HCT116 (cell line): ENCODE data around the gene MRE11. TPM values are rescaled to one million over a fixed set of nuclear protein-coding genes. Genes with fewer than 3 reads are reported as not detected.

Source experiments
- ATAC-seq: fragments of 200-7000 bp; cut with Tn5 transposase; 2 replicates; pipeline ENCODE4 v1.9.1; 2020; ENCODE audit warnings: mild to moderate bottlenecking, moderate library complexity
- BruUV-seq: library from RNA; stranded (reverse); fragments of 400-500 nt; replicated peaks from 2 replicates; lab custom pipeline; 2021; lab: Mats Ljungman, UMichigan
- CTCF ChIA-PET: fragments of 300-600 bp; sonication (Branson Sonifier 250); formaldehyde crosslinking; loops from one replicate; lab custom pipeline; 2021; ENCODE audit warnings: antibody characterized with exemption; lab: Charles Lee
- POLR2A ChIA-PET: fragments of 300-600, 350-600 bp; sonication (Branson Sonifier 250); formaldehyde crosslinking; loops from one replicate; lab custom pipeline; 2021; ENCODE audit warnings: antibody characterized with exemption; lab: Charles Lee
- RAD21 ChIA-PET, 2 experiments: fragments of 300-600 bp; sonication (Branson Sonifier 250); formaldehyde crosslinking; loops; one replicate each; lab custom pipeline; 2023; ENCODE audit warnings: low total read pairs in 2 of 2; ENCODE audit not compliant: uncharacterized antibody in 2 of 2, unreplicated experiment in 2 of 2, low non-redundant PET in 1 of 2; lab: Charles Lee
- DNase-seq: peaks from one replicate; pipeline ENCODE4 v3.0.0-alpha.2; 2010; ENCODE audit warnings: low read depth, low spot score
- H2AFZ ChIP-seq: fragments of 200-600 bp; shearing (Covaris generic), sonication (generic); 2 replicates; pipeline ENCODE4 v1.6.1; 2017; ENCODE audit warnings: low read depth, mixed run types, mixed read lengths, antibody characterized with exemption, low read length; ENCODE audit not compliant: poor library complexity, severe bottlenecking
- H3K27ac ChIP-seq: 2 replicates; pipeline ENCODE4 v1.5.1; 2012; ENCODE audit warnings: low read depth, low read length
- H3K27me3 ChIP-seq: fragments of 200-600 bp; sonication (generic); 2 replicates; pipeline ENCODE4 v1.6.1; 2016; ENCODE audit warnings: mixed run types, low read length, mixed read lengths; ENCODE audit not compliant: insufficient read depth
- H3K36me3 ChIP-seq, 2 experiments: fragments of 200-500 bp in 1 of 2; fragments of 200-600 bp in 1 of 2; sonication (Bioruptor generic) in 1 of 2; sonication (generic) in 1 of 2; 2 replicates each; pipeline versions ENCODE4 v1.5.1 to v1.6.1; 2014 to 2016; ENCODE audit warnings: low read length in 2 of 2, inconsistent platforms in 1 of 2, mixed read lengths in 1 of 2, mixed run types in 1 of 2; ENCODE audit not compliant: insufficient read depth in 2 of 2, control insufficient read depth in 1 of 2
- H3K4me1 ChIP-seq, 2 experiments: fragments of 200-600 bp in 1 of 2; sonication (generic) in 1 of 2; 2 replicates each; pipeline versions ENCODE4 v1.5.1 to v1.6.1; 2012 to 2017; ENCODE audit warnings: low read length in 2 of 2, inconsistent platforms in 1 of 2, mild to moderate bottlenecking in 1 of 2, mixed read lengths in 1 of 2, mixed run types in 1 of 2, moderate library complexity in 1 of 2; ENCODE audit not compliant: insufficient read depth in 2 of 2, control insufficient read depth in 1 of 2
- H3K4me2 ChIP-seq: fragments of 200-600 bp; sonication (generic); 2 replicates; pipeline ENCODE4 v1.6.1; 2017; ENCODE audit warnings: mixed run types, low read length, mixed read lengths
- H3K4me3 ChIP-seq, 2 experiments: fragments of 200-600 bp in 1 of 2; sonication (generic) in 1 of 2; replicated peaks in 1 of 2; 2 replicates each; pipeline ENCODE4 v1.5.1; 2011 to 2016; ENCODE audit warnings: low read length in 2 of 2, control low read depth in 1 of 2, low read depth in 1 of 2, mild to moderate bottlenecking in 1 of 2, mixed read lengths in 1 of 2, mixed run types in 1 of 2
- H3K79me2 ChIP-seq: fragments of 200-600 bp; sonication (generic); 2 replicates; pipeline ENCODE4 v1.6.1; 2017; ENCODE audit warnings: mild to moderate bottlenecking, mixed run types, low read length, moderate library complexity, mixed read lengths; ENCODE audit not compliant: insufficient read depth
- H3K9ac ChIP-seq: fragments of 200-600 bp; sonication (generic); 2 replicates; pipeline ENCODE4 v1.6.1; 2016; ENCODE audit warnings: low read length, mixed read lengths
- H3K9me2 ChIP-seq: fragments of 200-600 bp; sonication (generic), shearing (Covaris generic); 2 replicates; pipeline ENCODE4 v1.6.1; 2017; ENCODE audit warnings: mixed run types, mild to moderate bottlenecking, moderate library complexity; ENCODE audit not compliant: insufficient read depth
- H3K9me3 ChIP-seq, 2 experiments: fragments of 200-500 bp in 1 of 2; fragments of 200-600 bp in 1 of 2; sonication (Bioruptor generic) in 1 of 2; sonication (generic) in 1 of 2; 2 replicates each; pipeline ENCODE4 v1.6.1; 2014 to 2017; ENCODE audit warnings: low read length in 2 of 2, mixed read lengths in 2 of 2, inconsistent platforms in 1 of 2, low read depth in 1 of 2, mild to moderate bottlenecking in 1 of 2, mixed run types in 1 of 2, moderate library complexity in 1 of 2; ENCODE audit not compliant: control insufficient read depth in 1 of 2, insufficient read depth in 1 of 2
- H4K20me1 ChIP-seq: fragments of 200-600 bp; sonication (generic), shearing (Covaris generic); 2 replicates; pipeline ENCODE4 v1.6.1; 2017; ENCODE audit warnings: mixed run types, mild to moderate bottlenecking, moderate library complexity; ENCODE audit not compliant: insufficient read depth
- CEBPB ChIP-seq: IDR thresholded peaks from 2 replicates; pipeline ENCODE4 v1.6.1; 2012; ENCODE audit warnings: low read depth
- EGR1 ChIP-seq: IDR thresholded peaks from 2 replicates; pipeline ENCODE4 v1.6.1; 2012; ENCODE audit warnings: low read depth
- EZH2phosphoT487 ChIP-seq: fragments of 200-600 bp; IDR thresholded peaks from 2 replicates; pipeline ENCODE4 v1.6.1; 2018; ENCODE audit warnings: antibody characterized with exemption, borderline replicate concordance
- POLR2AphosphoS5 ChIP-seq: IDR thresholded peaks from 2 replicates; pipeline ENCODE4 v1.6.1; 2011; ENCODE audit warnings: mild to moderate bottlenecking, low read depth, low read length, moderate library complexity
- SIN3A ChIP-seq: IDR thresholded peaks from 2 replicates; pipeline ENCODE4 v1.6.1; 2012; ENCODE audit warnings: low read depth
- YY1 ChIP-seq: IDR thresholded peaks from 2 replicates; pipeline ENCODE4 v1.6.1; 2011; ENCODE audit warnings: low read length, low read depth, moderate library complexity, mild to moderate bottlenecking; ENCODE audit not compliant: insufficient replicate concordance; ENCODE audit errors: extremely low read depth
- ZNF274 ChIP-seq: fragments of 200-500 bp; sonication (Bioruptor generic); IDR thresholded peaks from 2 replicates; pipeline ENCODE4 v1.6.1; 2014; ENCODE audit warnings: mild to moderate bottlenecking, low read depth, low read length, inconsistent platforms
- intact Hi-C: fragments of 100-400 bp; cut with micrococcal nuclease; formaldehyde crosslinking; loops from 2 replicates; pipeline ENCODE4 v1.10.0; 2022
- total RNA-seq: library from RNA; stranded (reverse); gene quantifications from one replicate; pipeline ENCODE4 v1.2.1, GENCODE V29; 2021; ENCODE audit not compliant: unreplicated experiment
- TF ChIP-seq, protein P1 (sequence below), 3 experiments: fragments of 200-600 bp in 1 of 3; sonication (generic) in 1 of 3; IDR thresholded peaks in 2 of 3; conservative IDR thresholded peaks in 1 of 3; 2 replicates each; pipeline ENCODE4 v1.5.1; 2012 to 2017; ENCODE audit warnings: low read depth in 2 of 3, low read length in 2 of 3, antibody characterized with exemption in 1 of 3, borderline replicate concordance in 1 of 3, control low read depth in 1 of 3, mild to moderate bottlenecking in 1 of 3, mixed read lengths in 1 of 3, mixed run types in 1 of 3, moderate library complexity in 1 of 3; ENCODE audit not compliant: insufficient read depth in 1 of 3
- TF ChIP-seq, protein P2 (sequence below): IDR thresholded peaks from 2 replicates; pipeline ENCODE4 v1.6.1; 2012

Gene MRE11
- total RNA-seq, 1 experiment from 2014 or later, result 20.6 TPM

DNA sequence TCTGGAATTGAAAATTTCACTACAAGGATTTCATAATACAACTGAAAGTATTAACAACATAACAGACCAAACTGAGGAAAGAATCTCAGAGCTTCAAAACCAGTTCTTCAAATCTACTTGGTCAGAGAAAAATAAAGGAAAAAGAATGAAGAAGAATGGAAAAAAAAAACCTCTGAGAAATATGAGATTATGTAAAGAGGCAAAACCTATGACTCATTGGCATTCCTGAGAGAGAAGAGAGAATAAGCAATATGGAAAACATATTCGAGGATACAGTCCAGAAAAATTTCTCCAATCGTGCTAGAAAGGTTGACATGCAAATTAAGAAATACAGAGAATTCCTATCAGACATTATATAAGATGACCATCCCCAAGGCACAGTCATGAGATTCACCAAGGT lies 69.0 kb downstream of the MRE11 start (continued):
- TF ChIP-seq YY1 (no peak), EGR1 (no peak), SIN3A (no peak)

DNA sequence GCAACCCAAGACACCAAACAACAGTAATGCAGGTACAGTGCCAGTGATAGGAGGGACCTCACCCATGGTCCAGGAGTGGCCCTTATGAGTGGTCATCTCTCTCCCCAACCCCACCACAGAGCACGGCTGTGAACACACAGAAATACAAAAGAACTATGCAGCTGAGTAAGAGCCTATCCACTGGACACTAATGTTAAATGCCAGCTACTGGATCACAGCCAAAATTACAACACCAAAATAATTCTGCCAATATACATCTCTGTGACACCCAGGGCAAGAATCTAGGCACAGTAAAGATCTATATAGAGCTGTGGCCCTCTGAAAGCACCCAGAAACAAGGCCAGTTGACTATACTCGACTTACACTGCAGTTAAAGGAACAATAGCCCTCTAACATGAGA lies 69.6 kb downstream of the MRE11 start:
- intact Hi-C loops, result no loop called here
- Histone ChIP-seq H3K4me1 (0 out of 4 replicates have a peak, but pooled peaks cover 0 to 2% of the 10 kb centered on the region in 2 experiments), H3K27ac (no peak overlapping the region), H3K4me3 (no peak overlapping the region), H3K4me2 (no peak overlapping the region), H3K9me2 (no peaks in the 10 kb centered on the region), H3K36me3 (peaks cover 0 to 9% of the 10 kb centered on the region in 2 experiments; a peak in 1 of 4 replicates), H3K79me2 (no peaks in the 10 kb centered on the region; the same call in 1 of the 2 replicates), H3K9me3 (no peaks in the 10 kb centered on the region; a peak in 1 of 4 replicates), H3K9ac (no peak overlapping the region)
- ChIA-PET POLR2A (no interaction called here), RAD21 (no interaction called here), CTCF (no interaction called here)
- DNase-seq, result no peak
- no TSS peak for BruUV-seq
- no peak for TF ChIP-seq EGR1
- TF ChIP-seq, protein P1, sequence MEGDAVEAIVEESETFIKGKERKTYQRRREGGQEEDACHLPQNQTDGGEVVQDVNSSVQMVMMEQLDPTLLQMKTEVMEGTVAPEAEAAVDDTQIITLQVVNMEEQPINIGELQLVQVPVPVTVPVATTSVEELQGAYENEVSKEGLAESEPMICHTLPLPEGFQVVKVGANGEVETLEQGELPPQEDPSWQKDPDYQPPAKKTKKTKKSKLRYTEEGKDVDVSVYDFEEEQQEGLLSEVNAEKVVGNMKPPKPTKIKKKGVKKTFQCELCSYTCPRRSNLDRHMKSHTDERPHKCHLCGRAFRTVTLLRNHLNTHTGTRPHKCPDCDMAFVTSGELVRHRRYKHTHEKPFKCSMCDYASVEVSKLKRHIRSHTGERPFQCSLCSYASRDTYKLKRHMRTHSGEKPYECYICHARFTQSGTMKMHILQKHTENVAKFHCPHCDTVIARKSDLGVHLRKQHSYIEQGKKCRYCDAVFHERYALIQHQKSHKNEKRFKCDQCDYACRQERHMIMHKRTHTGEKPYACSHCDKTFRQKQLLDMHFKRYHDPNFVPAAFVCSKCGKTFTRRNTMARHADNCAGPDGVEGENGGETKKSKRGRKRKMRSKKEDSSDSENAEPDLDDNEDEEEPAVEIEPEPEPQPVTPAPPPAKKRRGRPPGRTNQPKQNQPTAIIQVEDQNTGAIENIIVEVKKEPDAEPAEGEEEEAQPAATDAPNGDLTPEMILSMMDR (IDR thresholded peaks at IDR 0.05 in 2 of 3, conservative IDR thresholded peaks at IDR 0.05 in 1 of 3; ENCODE audit: borderline replicate concordance in 1 of 3, insufficient read depth in 1 of 3, low read depth in 2 of 3, low read length in 2 of 3), result no peak
- TF ChIP-seq EZH2phosphoT487, result no peak
- no peak for TF ChIP-seq ZNF274
- TF ChIP-seq, protein P2, sequence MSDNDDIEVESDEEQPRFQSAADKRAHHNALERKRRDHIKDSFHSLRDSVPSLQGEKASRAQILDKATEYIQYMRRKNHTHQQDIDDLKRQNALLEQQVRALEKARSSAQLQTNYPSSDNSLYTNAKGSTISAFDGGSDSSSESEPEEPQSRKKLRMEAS, result no peak
- no peak for TF ChIP-seq POLR2AphosphoS5
- no peak for TF ChIP-seq CEBPB
- TF ChIP-seq, all 23 proteins: peak for 0
- Histone ChIP-seq H2AFZ (no peak overlapping the region), H4K20me1 (no peaks in the 10 kb centered on the region), H3K27me3 (no peaks in the 10 kb centered on the region)
- ATAC-seq, result no peak
